Neural progenitor cell (in vitro differentiated cells): ENCODE results near the gene MKX.

Experiments used
- EZH2 ChIP-seq: fragments of 200-600 bp; sonication (generic); IDR thresholded peaks from 2 replicates; pipeline ENCODE4 v1.6.1; 2017; ENCODE audit warnings: antibody characterized with exemption, mild to moderate bottlenecking, moderate library complexity
- EZH2phosphoT487 ChIP-seq: fragments of 200-600 bp; sonication (generic); IDR thresholded peaks from 2 replicates; pipeline ENCODE4 v1.6.1; 2017; ENCODE audit warnings: antibody characterized with exemption
- TF ChIP-seq, protein P1 (sequence below): fragments of 200-600 bp; sonication (generic); IDR thresholded peaks from 2 replicates; pipeline ENCODE4 v1.5.1; 2017; ENCODE audit warnings: antibody characterized with exemption, mild to moderate bottlenecking

DNA sequence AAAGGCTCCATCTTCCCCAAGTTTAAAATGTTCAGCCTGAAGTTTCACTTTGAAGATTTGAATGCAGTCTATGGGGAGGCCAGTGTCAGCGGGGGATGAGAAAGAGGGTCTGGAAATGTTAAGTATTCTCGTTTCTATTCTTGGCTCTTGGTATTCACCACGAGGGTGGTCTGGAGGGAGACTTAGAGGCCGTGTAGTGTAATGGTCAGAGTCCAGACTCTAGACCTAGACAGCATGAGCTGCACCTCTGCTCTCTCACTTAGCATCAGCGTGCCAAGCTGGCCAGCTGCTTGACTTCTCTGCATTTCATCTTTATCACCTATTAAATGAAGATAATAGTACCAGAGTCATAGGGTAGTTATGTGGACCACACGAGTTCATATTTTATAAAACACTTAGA, 57.9 kb downstream of the MKX start:
- TF ChIP-seq EZH2phosphoT487 (no peak), EZH2 (no peak)
- TF ChIP-seq, protein P1, sequence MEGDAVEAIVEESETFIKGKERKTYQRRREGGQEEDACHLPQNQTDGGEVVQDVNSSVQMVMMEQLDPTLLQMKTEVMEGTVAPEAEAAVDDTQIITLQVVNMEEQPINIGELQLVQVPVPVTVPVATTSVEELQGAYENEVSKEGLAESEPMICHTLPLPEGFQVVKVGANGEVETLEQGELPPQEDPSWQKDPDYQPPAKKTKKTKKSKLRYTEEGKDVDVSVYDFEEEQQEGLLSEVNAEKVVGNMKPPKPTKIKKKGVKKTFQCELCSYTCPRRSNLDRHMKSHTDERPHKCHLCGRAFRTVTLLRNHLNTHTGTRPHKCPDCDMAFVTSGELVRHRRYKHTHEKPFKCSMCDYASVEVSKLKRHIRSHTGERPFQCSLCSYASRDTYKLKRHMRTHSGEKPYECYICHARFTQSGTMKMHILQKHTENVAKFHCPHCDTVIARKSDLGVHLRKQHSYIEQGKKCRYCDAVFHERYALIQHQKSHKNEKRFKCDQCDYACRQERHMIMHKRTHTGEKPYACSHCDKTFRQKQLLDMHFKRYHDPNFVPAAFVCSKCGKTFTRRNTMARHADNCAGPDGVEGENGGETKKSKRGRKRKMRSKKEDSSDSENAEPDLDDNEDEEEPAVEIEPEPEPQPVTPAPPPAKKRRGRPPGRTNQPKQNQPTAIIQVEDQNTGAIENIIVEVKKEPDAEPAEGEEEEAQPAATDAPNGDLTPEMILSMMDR = no peak
